Measurements from ENCODE around the gene ICAM5.
"Not testable (repeated sequence)": the region's sequence is repeated elsewhere in the genome, so short reads cannot be mapped to it uniquely, and the experiment has no call there.

Gene ICAM5

DNA sequence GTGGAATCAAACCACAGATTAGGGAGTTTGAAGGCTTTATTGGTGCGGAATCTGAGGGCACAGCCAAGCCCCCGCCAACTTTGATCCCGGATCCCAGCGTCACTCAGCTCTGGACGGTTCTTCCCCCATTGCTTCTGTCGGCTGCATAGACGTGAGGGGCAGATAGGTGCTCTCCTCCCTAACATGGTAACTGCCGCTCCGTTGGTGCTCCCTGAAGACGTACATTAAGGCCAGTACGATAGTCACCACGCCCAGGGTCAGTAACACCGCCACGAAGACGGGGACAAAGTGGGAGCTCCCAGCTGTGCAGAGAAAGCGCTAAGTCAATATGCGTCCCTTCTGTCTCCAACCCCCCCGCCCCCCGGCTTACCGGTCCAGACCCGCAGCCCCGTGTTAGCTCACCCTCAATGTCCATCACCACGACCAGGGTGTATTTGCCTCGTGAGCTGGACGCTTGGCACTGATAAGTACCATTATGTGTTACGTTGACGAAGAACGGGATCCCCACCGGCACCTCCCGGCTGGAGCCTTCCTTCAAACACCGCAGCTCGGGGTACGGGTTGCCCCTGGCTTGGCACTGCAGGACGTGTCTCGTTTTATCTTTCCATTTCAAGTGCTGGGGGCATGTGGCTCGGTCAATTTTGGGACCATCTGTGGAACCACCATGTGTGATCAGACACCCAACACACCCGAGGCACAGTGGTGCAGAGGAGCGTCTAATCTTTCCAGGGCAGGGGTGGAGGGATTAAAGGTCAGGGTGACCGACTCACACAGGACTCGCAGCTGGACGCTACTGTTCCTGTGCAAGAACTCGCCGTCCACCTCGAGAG, 44.2 kb downstream of the ICAM5 start:
- H2AFZ ChIP-seq (ENCODE audit: low read depth, low read length, severe bottlenecking), result no peak overlapping the region
- peaks cover 4% of the 10 kb centered on the region; the same call in 1 of the 2 replicates for H4K20me1 ChIP-seq (ENCODE audit: low read depth, low read length)
- H3K9me2 ChIP-seq (replicated peaks; ENCODE audit: insufficient read depth, low read length), result no peaks in the 10 kb centered on the region
- 0 out of 2 replicates have a peak overlapping the region, but pooled peaks have one; percentile 18 for H3K27ac ChIP-seq (ENCODE audit: low read depth, low read length)
- peak overlapping the region; percentile 83 for H3K9ac ChIP-seq (ENCODE audit: low read length)
- H3K4me3 ChIP-seq (ENCODE audit: insufficient read depth, low read length, poor library complexity, severe bottlenecking), result peak overlapping the region; percentile 78
- H3K4me2 ChIP-seq (ENCODE audit: low read depth, low read length, poor library complexity, severe bottlenecking), result peak overlapping the region; percentile 64
- peaks cover 43% of the 10 kb centered on the region for H3K79me2 ChIP-seq (ENCODE audit: insufficient read depth, low read length)
- H3F3A ChIP-seq (ENCODE audit: insufficient read depth), result no peaks in the 10 kb centered on the region
- no peaks in the 10 kb centered on the region for H3K9me3 ChIP-seq (ENCODE audit: insufficient read depth, low read length)
- no peaks in the 10 kb centered on the region for H3K27me3 ChIP-seq (ENCODE audit: low read length)
- TF ChIP-seq, protein P1, sequence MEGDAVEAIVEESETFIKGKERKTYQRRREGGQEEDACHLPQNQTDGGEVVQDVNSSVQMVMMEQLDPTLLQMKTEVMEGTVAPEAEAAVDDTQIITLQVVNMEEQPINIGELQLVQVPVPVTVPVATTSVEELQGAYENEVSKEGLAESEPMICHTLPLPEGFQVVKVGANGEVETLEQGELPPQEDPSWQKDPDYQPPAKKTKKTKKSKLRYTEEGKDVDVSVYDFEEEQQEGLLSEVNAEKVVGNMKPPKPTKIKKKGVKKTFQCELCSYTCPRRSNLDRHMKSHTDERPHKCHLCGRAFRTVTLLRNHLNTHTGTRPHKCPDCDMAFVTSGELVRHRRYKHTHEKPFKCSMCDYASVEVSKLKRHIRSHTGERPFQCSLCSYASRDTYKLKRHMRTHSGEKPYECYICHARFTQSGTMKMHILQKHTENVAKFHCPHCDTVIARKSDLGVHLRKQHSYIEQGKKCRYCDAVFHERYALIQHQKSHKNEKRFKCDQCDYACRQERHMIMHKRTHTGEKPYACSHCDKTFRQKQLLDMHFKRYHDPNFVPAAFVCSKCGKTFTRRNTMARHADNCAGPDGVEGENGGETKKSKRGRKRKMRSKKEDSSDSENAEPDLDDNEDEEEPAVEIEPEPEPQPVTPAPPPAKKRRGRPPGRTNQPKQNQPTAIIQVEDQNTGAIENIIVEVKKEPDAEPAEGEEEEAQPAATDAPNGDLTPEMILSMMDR (IDR thresholded peaks at IDR 0.05; ENCODE audit: insufficient read depth, low read length, poor library complexity, severe bottlenecking), result no peak
- TF ChIP-seq EZH2phosphoT487 (conservative IDR thresholded peaks at IDR 0.05; ENCODE audit: low read length), result no peak
- no peaks in the 10 kb centered on the region for H3K36me3 ChIP-seq (ENCODE audit: low read length)

DNA sequence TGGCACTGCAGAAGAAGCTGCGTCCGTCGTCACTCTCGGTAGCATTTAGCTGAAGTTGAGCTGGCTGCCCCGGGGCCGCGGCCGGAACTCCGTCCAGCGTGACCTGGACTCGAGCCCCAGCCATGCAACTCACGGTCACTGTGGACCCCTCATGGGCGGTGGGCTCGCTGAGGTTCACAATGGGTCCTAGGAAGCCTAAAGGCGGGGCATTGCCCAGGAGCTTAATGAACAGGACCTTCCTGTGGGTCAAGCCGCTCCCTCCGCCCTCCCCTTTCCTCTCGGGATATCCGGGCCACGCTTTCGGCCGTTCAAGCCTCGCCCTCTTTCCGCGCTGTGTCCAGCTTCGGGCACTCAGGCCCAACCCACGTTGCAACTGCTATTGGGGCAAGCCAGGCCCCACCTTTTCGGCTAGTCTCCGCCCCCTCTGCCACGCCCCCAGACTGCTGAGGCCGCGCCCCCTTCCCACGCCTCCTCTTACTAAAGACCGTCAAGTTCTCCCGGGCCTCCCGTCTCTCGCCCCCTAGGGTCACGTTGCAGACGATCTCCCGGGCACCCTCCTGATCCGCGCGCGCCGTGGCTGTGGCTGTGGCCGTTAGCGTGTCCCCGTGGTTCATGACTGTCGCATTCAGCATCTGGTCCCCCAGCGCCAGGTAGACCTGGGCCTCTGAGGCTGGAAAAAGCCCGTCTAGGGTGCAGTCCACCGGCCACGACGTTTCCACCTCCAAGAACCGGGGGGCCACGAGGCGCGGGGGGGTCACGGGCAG, 45.0 kb downstream of the ICAM5 start:
- no peak overlapping the region for H2AFZ ChIP-seq (ENCODE audit: low read depth, low read length, severe bottlenecking)
- no peaks in the 10 kb centered on the region for H3K27me3 ChIP-seq (ENCODE audit: low read length)
- no peaks in the 10 kb centered on the region for H3K36me3 ChIP-seq (ENCODE audit: low read length)
- TF ChIP-seq EZH2phosphoT487 (conservative IDR thresholded peaks at IDR 0.05; ENCODE audit: low read length), result no peak
- TF ChIP-seq, protein P1 (IDR thresholded peaks at IDR 0.05; ENCODE audit: insufficient read depth, low read length, poor library complexity, severe bottlenecking), result no peak
- H3K9ac ChIP-seq (ENCODE audit: low read length), result no peak overlapping the region
- peaks cover 36% of the 10 kb centered on the region for H3K79me2 ChIP-seq (ENCODE audit: insufficient read depth, low read length)
- no peaks in the 10 kb centered on the region for H3K9me3 ChIP-seq (ENCODE audit: insufficient read depth, low read length)
- no peak overlapping the region for H3K27ac ChIP-seq (ENCODE audit: low read depth, low read length)
- no peak overlapping the region for H3K4me3 ChIP-seq (ENCODE audit: insufficient read depth, low read length, poor library complexity, severe bottlenecking)
- H4K20me1 ChIP-seq (ENCODE audit: low read depth, low read length), result peaks cover 4% of the 10 kb centered on the region; the same call in 1 of the 2 replicates
- no peaks in the 10 kb centered on the region for H3F3A ChIP-seq (ENCODE audit: insufficient read depth)
- no peaks in the 10 kb centered on the region for H3K9me2 ChIP-seq (replicated peaks; ENCODE audit: insufficient read depth, low read length)
- H3K4me2 ChIP-seq (ENCODE audit: low read depth, low read length, poor library complexity, severe bottlenecking), result no peak overlapping the region

DNA sequence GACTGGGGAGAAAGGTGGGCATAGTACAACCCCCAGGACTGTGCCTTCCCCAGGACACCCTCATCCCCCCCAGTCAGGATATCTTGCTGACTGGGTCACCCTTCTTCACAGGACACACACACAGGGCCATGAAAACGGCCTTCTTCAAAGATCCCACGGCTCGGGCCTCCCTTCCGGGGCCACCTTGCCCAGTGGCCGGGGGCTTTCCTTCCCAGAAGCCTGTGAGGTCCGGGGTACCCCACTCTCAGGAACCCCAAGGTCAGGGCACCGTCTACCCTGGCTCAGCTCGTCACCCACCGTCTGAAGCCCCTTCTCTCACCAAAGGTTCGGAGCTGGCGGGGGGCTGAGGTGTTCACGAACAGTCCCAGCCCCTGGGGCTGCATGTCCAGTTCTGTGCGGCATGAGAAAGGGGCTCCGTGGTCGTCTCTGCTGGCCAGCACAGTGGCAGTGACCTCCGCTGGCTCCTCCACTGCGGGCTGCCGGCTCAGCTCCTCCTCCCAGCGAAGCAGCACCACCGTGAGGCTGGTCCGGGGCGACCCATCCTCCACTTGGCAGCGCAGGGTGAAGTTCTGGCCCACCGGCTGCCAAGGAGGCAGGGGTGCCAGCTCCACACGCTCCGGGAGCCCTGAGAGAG, 45.7 kb downstream of the ICAM5 start:
- Histone ChIP-seq H2AFZ (ENCODE audit: low read depth, low read length, severe bottlenecking) (no peak overlapping the region), H3K4me3 (ENCODE audit: insufficient read depth, low read length, poor library complexity, severe bottlenecking) (no peak overlapping the region), H3K27me3 (ENCODE audit: low read length) (no peaks in the 10 kb centered on the region), H3K9me2 (replicated peaks; ENCODE audit: insufficient read depth, low read length) (no peaks in the 10 kb centered on the region), H3F3A (ENCODE audit: insufficient read depth) (no peaks in the 10 kb centered on the region), H4K20me1 (ENCODE audit: low read depth, low read length) (peaks cover 4% of the 10 kb centered on the region; the same call in 1 of the 2 replicates), H3K27ac (ENCODE audit: low read depth, low read length) (no peak overlapping the region), H3K9ac (ENCODE audit: low read length) (no peak overlapping the region), H3K4me2 (ENCODE audit: low read depth, low read length, poor library complexity, severe bottlenecking) (no peak overlapping the region), H3K79me2 (ENCODE audit: insufficient read depth, low read length) (peaks cover 29% of the 10 kb centered on the region), H3K9me3 (ENCODE audit: insufficient read depth, low read length) (no peaks in the 10 kb centered on the region), H3K36me3 (ENCODE audit: low read length) (no peaks in the 10 kb centered on the region)
- no peak for TF ChIP-seq EZH2phosphoT487 (conservative IDR thresholded peaks at IDR 0.05; ENCODE audit: low read length)
- TF ChIP-seq, protein P1 (IDR thresholded peaks at IDR 0.05; ENCODE audit: insufficient read depth, low read length, poor library complexity, severe bottlenecking), result no peak

DNA sequence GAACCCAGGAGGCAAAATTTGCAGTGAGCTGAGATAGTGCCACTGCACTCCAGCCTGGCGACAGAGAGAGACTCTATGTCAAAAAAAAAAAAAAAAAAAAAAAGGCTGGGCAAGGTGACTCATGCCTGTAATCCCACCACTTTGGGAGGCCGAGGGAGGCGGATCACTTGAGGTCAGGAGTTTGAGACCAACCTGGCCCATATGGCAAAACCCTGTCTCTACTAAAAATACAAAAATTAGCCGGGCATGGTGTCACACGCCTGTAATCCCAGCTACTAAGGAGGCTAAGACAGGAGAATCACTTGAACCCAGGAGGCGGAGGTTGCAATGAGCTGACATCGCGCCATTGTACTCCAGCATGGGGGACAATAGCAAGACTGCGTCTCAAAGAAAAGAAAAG, 47.0 kb downstream of the ICAM5 start:
- H2AFZ ChIP-seq (ENCODE audit: low read depth, low read length, severe bottlenecking); H3K36me3 ChIP-seq (ENCODE audit: low read length); H3K4me3 ChIP-seq (ENCODE audit: insufficient read depth, low read length, poor library complexity, severe bottlenecking); H4K20me1 ChIP-seq (ENCODE audit: low read depth, low read length); H3F3A ChIP-seq (ENCODE audit: insufficient read depth); H3K4me2 ChIP-seq (ENCODE audit: low read depth, low read length, poor library complexity, severe bottlenecking); H3K27me3 ChIP-seq (ENCODE audit: low read length); H3K9ac ChIP-seq (ENCODE audit: low read length); H3K9me3 ChIP-seq (ENCODE audit: insufficient read depth, low read length); H3K9me2 ChIP-seq (replicated peaks; ENCODE audit: insufficient read depth, low read length); H3K27ac ChIP-seq (ENCODE audit: low read depth, low read length): not testable (repeated sequence)
- peaks cover 20% of the 10 kb centered on the region for H3K79me2 ChIP-seq (ENCODE audit: insufficient read depth, low read length)

Measured in SU-DHL-6 (cell line).